Measurements from ENCODE around the gene EMP2.
"Not testable (repeated sequence)": the region's sequence is repeated elsewhere in the genome, so short reads cannot be mapped to it uniquely, and the experiment has no call there.

EMP2 gene

DNA sequence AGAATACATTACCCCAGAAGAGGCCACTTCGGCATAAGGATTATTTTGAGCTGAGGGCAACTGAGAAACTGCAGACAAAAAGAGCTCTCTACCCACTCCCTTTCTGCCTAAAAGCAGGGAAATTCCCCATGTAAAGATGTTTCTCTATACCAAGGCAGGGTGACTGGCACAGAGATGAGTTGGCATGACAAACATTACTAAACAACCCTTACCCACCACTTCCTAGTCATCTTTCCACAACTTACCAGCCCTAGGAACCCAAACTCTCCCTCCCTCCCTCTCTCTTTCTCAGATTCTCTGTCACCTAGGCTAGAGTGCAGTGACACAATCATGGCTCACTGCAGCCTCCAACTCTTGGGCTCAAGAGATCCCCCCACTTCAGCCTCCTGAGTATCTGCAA is 68.6 kb downstream of the EMP2 start:
- no peak overlapping the region for H3K4me3 ChIP-seq (ENCODE audit: low read length)
- TF ChIP-seq EZH2phosphoT487 (IDR thresholded peaks at IDR 0.05; ENCODE audit: borderline replicate concordance, low read length): no peak
- TF ChIP-seq, protein P1, sequence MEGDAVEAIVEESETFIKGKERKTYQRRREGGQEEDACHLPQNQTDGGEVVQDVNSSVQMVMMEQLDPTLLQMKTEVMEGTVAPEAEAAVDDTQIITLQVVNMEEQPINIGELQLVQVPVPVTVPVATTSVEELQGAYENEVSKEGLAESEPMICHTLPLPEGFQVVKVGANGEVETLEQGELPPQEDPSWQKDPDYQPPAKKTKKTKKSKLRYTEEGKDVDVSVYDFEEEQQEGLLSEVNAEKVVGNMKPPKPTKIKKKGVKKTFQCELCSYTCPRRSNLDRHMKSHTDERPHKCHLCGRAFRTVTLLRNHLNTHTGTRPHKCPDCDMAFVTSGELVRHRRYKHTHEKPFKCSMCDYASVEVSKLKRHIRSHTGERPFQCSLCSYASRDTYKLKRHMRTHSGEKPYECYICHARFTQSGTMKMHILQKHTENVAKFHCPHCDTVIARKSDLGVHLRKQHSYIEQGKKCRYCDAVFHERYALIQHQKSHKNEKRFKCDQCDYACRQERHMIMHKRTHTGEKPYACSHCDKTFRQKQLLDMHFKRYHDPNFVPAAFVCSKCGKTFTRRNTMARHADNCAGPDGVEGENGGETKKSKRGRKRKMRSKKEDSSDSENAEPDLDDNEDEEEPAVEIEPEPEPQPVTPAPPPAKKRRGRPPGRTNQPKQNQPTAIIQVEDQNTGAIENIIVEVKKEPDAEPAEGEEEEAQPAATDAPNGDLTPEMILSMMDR (IDR thresholded peaks at IDR 0.05; ENCODE audit: low read depth, low read length, poor library complexity, severe bottlenecking): no peak
- no peaks in the 10 kb centered on the region for H4K20me1 ChIP-seq (ENCODE audit: control insufficient read depth, insufficient read depth, low read depth, low read length)
- no peaks in the 10 kb centered on the region for H3K36me3 ChIP-seq (ENCODE audit: control insufficient read depth, low read length)
- no peaks in the 10 kb centered on the region for H3K27me3 ChIP-seq (ENCODE audit: control insufficient read depth, low read length)
- no peak overlapping the region for H3K4me2 ChIP-seq (ENCODE audit: low read length)
- H3K9me2 ChIP-seq (replicated peaks; ENCODE audit: control insufficient read depth, low read length): no peaks in the 10 kb centered on the region
- H3K27ac ChIP-seq (ENCODE audit: low read depth, low read length): no peak overlapping the region
- no peaks in the 10 kb centered on the region for H3K79me2 ChIP-seq (ENCODE audit: control insufficient read depth, low read length)
- H3F3A ChIP-seq (ENCODE audit: control insufficient read depth, insufficient read depth): no peaks in the 10 kb centered on the region
- no peaks in the 10 kb centered on the region for H3K9me3 ChIP-seq (ENCODE audit: control insufficient read depth, insufficient read depth, low read length)
- peaks cover 50% of the 10 kb centered on the region for H3K4me1 ChIP-seq (ENCODE audit: control insufficient read depth, low read length)

DNA sequence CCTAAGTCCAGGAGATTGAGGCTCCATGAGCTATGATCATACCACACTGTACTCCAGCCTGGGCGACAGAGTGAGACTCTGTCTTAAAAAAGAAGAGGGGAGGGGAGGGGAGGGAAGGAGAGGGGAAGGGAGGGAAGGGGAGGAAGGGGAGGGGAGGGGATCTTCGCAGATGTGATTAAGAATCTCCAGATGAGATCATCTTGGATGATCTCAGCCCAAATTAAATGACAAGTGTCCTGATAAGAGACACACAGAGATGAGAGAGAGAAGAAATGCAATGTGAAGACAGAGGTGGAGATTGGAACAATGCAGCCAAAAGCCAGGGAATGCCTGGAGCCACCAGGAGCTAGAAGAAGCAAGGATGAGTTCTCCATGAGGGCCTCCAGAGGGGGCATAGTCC is 70.1 kb downstream of the EMP2 start:
- peak overlapping the region; percentile 60 for H3K4me2 ChIP-seq (ENCODE audit: low read length)
- no peaks in the 10 kb centered on the region for H3K27me3 ChIP-seq (ENCODE audit: control insufficient read depth, low read length)
- TF ChIP-seq EZH2phosphoT487 (IDR thresholded peaks at IDR 0.05; ENCODE audit: borderline replicate concordance, low read length): no peak
- TF ChIP-seq, protein P1 (IDR thresholded peaks at IDR 0.05; ENCODE audit: low read depth, low read length, poor library complexity, severe bottlenecking): no peak
- H3K9me2 ChIP-seq (replicated peaks; ENCODE audit: control insufficient read depth, low read length): no peaks in the 10 kb centered on the region
- no peaks in the 10 kb centered on the region for H3K79me2 ChIP-seq (ENCODE audit: control insufficient read depth, low read length)
- no peaks in the 10 kb centered on the region for H3K36me3 ChIP-seq (ENCODE audit: control insufficient read depth, low read length)
- H4K20me1 ChIP-seq (ENCODE audit: control insufficient read depth, insufficient read depth, low read depth, low read length): no peaks in the 10 kb centered on the region
- peaks cover 50% of the 10 kb centered on the region for H3K4me1 ChIP-seq (ENCODE audit: control insufficient read depth, low read length)
- H3K27ac ChIP-seq (ENCODE audit: low read depth, low read length): no peak overlapping the region
- H3K4me3 ChIP-seq (ENCODE audit: low read length): no peak overlapping the region
- H3F3A ChIP-seq (ENCODE audit: control insufficient read depth, insufficient read depth): no peaks in the 10 kb centered on the region
- no peaks in the 10 kb centered on the region for H3K9me3 ChIP-seq (ENCODE audit: control insufficient read depth, insufficient read depth, low read length)

DNA sequence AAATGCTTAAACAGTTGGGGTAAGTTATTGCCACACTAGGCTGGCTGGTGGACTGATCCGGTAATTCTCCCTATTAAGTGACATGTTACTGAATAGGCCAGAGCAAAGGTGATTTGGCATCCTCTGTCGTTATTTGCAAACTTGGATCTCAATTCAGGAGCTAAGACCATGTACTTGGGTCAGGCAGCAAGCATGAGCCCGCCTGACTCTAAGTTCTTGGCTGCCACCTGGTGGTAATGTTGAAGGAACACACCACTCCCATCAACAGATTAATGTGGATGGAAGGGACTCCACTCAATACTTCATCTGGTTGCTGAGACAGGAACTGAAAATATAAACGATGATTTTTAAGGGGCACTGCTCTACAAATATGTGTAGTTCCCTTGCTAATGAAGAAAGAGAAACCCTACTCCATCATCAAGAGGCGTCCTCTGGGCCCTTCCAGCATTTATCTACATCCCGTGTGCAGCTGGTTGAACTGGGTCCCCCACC is 70.8 kb downstream of the EMP2 start:
- peak overlapping the region; percentile 60 for H3K4me2 ChIP-seq (ENCODE audit: low read length)
- H4K20me1 ChIP-seq (ENCODE audit: control insufficient read depth, insufficient read depth, low read depth, low read length): no peaks in the 10 kb centered on the region
- TF ChIP-seq EZH2phosphoT487 (IDR thresholded peaks at IDR 0.05; ENCODE audit: borderline replicate concordance, low read length): no peak
- TF ChIP-seq, protein P1 (IDR thresholded peaks at IDR 0.05; ENCODE audit: low read depth, low read length, poor library complexity, severe bottlenecking): peak; percentile 91
- H3K36me3 ChIP-seq (ENCODE audit: control insufficient read depth, low read length): no peaks in the 10 kb centered on the region
- H3K27ac ChIP-seq (ENCODE audit: low read depth, low read length): no peak overlapping the region
- no peaks in the 10 kb centered on the region for H3F3A ChIP-seq (ENCODE audit: control insufficient read depth, insufficient read depth)
- H3K9me2 ChIP-seq (replicated peaks; ENCODE audit: control insufficient read depth, low read length): no peaks in the 10 kb centered on the region
- H3K9me3 ChIP-seq (ENCODE audit: control insufficient read depth, insufficient read depth, low read length): no peaks in the 10 kb centered on the region
- peak overlapping the region; percentile 23; the same call in 1 of the 2 replicates for H3K4me3 ChIP-seq (ENCODE audit: low read length)
- H3K27me3 ChIP-seq (ENCODE audit: control insufficient read depth, low read length): no peaks in the 10 kb centered on the region
- peaks cover 46% of the 10 kb centered on the region for H3K4me1 ChIP-seq (ENCODE audit: control insufficient read depth, low read length)
- H3K79me2 ChIP-seq (ENCODE audit: control insufficient read depth, low read length): no peaks in the 10 kb centered on the region

DNA sequence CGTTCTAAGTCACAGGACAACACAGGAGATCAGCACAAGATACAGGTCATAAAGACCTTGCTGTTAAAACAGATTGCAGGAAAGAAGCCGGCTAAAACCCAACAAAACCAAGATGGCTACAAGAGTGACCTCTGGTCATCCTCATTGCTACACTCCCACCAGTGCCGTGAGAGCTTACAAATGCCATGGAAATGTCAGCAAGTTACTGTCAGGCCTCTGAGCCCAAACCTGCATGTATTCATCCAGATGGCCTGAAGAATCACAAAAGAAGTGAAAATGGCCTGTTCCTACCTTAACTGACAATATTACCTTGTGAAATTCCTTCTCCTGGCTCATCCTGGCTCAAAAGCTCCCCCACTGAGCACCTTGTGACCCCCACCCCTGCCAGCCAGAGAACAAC is 75.1 kb downstream of the EMP2 start:
- not testable (repeated sequence) for H3K36me3 ChIP-seq (ENCODE audit: control insufficient read depth, low read length); H3K9me3 ChIP-seq (ENCODE audit: control insufficient read depth, insufficient read depth, low read length); H3F3A ChIP-seq (ENCODE audit: control insufficient read depth, insufficient read depth); H4K20me1 ChIP-seq (ENCODE audit: control insufficient read depth, insufficient read depth, low read depth, low read length); H3K79me2 ChIP-seq (ENCODE audit: control insufficient read depth, low read length); H3K27me3 ChIP-seq (ENCODE audit: control insufficient read depth, low read length); H3K9me2 ChIP-seq (replicated peaks; ENCODE audit: control insufficient read depth, low read length); H3K27ac ChIP-seq (ENCODE audit: low read depth, low read length); H3K4me2 ChIP-seq (ENCODE audit: low read length); H3K4me3 ChIP-seq (ENCODE audit: low read length)
- H3K4me1 ChIP-seq (ENCODE audit: control insufficient read depth, low read length): peaks cover 19% of the 10 kb centered on the region
